ENCODE data around the gene RPS6KA2. TPM values are rescaled to one million over a fixed set of nuclear protein-coding genes. Genes with fewer than 3 reads are reported as not detected.

RPS6KA2 gene
- total and polyA plus RNA-seq, 2 donors (not counting 3 experiments of a cell fraction or from before 2014, with no cell fraction given), result 54.5 to 75.8 TPM

DNA sequence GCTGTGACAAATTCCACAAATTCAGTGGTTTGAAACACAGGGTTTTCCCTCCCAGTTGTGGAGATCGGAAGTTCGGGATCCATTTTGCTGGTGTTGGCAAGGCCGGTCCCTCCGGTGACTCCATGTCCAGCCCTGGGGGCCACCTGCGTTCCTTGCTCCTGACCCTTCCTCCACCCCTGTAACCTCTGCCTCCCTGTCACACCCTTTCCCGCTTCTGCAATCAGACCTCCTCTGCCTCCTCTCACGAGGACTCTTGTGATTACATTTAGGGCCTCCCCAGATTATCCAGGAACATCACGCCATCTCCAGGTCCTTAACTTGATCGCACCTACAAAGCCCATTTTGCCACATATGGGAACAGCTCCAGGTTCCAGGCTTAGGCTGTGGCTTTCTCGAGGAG, 12.5 kb downstream of the RPS6KA2 start:
- TF ChIP-seq FOS (IDR thresholded peaks at IDR 0.05; ENCODE audit: borderline replicate concordance, insufficient read depth, low read length) (no peak), POLR2A (IDR thresholded peaks at IDR 0.05; ENCODE audit: low read depth, low read length) (no peak), MYC (IDR thresholded peaks at IDR 0.05; ENCODE audit: low read depth, low read length) (no peak), MAX (IDR thresholded peaks at IDR 0.05; ENCODE audit: insufficient read depth, insufficient read length) (no peak), CTCF (IDR thresholded peaks at IDR 0.05; ENCODE audit: extremely low read depth in 1 of 2, insufficient read depth in 1 of 2, low read depth in 1 of 2, low read length in 2 of 2) (no peak)
- ChIA-PET POLR2A (no interaction called here), CTCF (interaction anchor here (1.9 kb wide), 1 partner anchor 12 kb away, joined by 7 read pairs; the partner anchor contains the start of gene RPS6KA2)
- H3K4me3 ChIP-seq (replicated peaks in 1 of 3; ENCODE audit: insufficient read depth in 1 of 3, low read depth in 1 of 3, low read length in 3 of 3), result no peak overlapping the region
- H3K9ac ChIP-seq (replicated peaks; ENCODE audit: extremely low read depth, insufficient read depth, low read length), result peak overlapping the region; percentile 12
- peaks cover 32% of the 10 kb centered on the region for H3K79me2 ChIP-seq (ENCODE audit: control insufficient read depth, insufficient read depth, low read length)
- no peaks in the 10 kb centered on the region for H3K9me3 ChIP-seq (replicated peaks; ENCODE audit: control insufficient read depth, insufficient read depth, low read length)
- peak overlapping the region; percentile 9 for H3K4me2 ChIP-seq (ENCODE audit: insufficient read depth, low read length)
- no peaks in the 10 kb centered on the region for H3K9me1 ChIP-seq (replicated peaks; ENCODE audit: control insufficient read depth, extremely low read depth, insufficient read depth, low read length)
- FAIRE-seq (no peak), DNase-seq (ENCODE audit: low read depth, low spot score) (no peak)
- H4K20me1 ChIP-seq (replicated peaks; ENCODE audit: control insufficient read depth, extremely low read depth, insufficient read depth, low read length), result no peaks in the 10 kb centered on the region
- BruUV-seq (replicated peaks), result no TSS peak
- dilution Hi-C loops (cut with MboI; ENCODE audit: extremely low pct_ligation_motif_present, low sequenced_read_pairs) (no loop called here), intact Hi-C loops (cut with micrococcal nuclease) (no loop called here)
- peaks cover 34% of the 10 kb centered on the region for H3K4me1 ChIP-seq (ENCODE audit: control insufficient read depth, extremely low read depth, insufficient read depth, low read length)
- no peaks in the 10 kb centered on the region for H3K27me3 ChIP-seq (ENCODE audit: control insufficient read depth in 2 of 2, insufficient read depth in 2 of 2, low read length in 2 of 2)
- H3K27ac ChIP-seq (ENCODE audit: insufficient read depth, low read depth, low read length), result peak overlapping the region; percentile 58
- peaks cover 0 to 10% of the 10 kb centered on the region in 2 experiments for H3K36me3 ChIP-seq (ENCODE audit: control insufficient read depth in 2 of 2, extremely low read depth in 1 of 2, insufficient read depth in 2 of 2, low read length in 2 of 2)
- no peak overlapping the region for H2AFZ ChIP-seq (ENCODE audit: low read depth, low read length)

DNA sequence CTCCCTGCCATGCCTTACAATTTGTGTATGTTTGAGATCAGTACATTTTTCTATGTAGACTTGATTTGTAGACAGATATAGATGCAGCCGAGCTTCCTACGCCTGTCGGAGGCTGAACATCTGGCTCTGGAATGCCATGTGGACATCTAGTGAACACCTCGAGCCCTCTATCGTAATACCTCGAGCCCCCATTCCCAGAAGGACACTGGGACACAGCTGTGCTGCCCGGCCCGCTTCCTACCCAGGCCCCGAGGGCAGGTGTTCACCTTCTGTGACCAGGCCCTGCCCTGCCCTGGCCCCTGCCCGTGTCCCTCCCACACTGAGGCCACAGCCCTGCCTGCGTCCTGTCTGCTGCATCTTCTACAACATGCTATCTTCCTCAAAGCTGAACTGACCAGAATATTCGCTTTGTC, 12.9 kb downstream of the RPS6KA2 start:
- intact Hi-C loops (cut with micrococcal nuclease) (no loop called here), dilution Hi-C loops (cut with MboI; ENCODE audit: extremely low pct_ligation_motif_present, low sequenced_read_pairs) (no loop called here)
- peaks cover 29% of the 10 kb centered on the region for H3K79me2 ChIP-seq (ENCODE audit: control insufficient read depth, insufficient read depth, low read length)
- ChIA-PET CTCF (interaction anchor here (1.9 kb wide), 1 partner anchor 13 kb away, joined by 7 read pairs; the partner anchor contains the start of gene RPS6KA2), POLR2A (no interaction called here)
- peaks cover 33% of the 10 kb centered on the region for H3K4me1 ChIP-seq (ENCODE audit: control insufficient read depth, extremely low read depth, insufficient read depth, low read length)
- H4K20me1 ChIP-seq (replicated peaks; ENCODE audit: control insufficient read depth, extremely low read depth, insufficient read depth, low read length), result no peaks in the 10 kb centered on the region
- H3K4me3 ChIP-seq (replicated peaks in 1 of 3; ENCODE audit: insufficient read depth in 1 of 3, low read depth in 1 of 3, low read length in 3 of 3), result no peak overlapping the region
- H3K27me3 ChIP-seq (ENCODE audit: control insufficient read depth in 2 of 2, insufficient read depth in 2 of 2, low read length in 2 of 2), result no peaks in the 10 kb centered on the region
- peak overlapping the region; percentile 58 for H3K27ac ChIP-seq (ENCODE audit: insufficient read depth, low read depth, low read length)
- H3K36me3 ChIP-seq (ENCODE audit: control insufficient read depth in 2 of 2, extremely low read depth in 1 of 2, insufficient read depth in 2 of 2, low read length in 2 of 2), result peaks cover 0 to 10% of the 10 kb centered on the region in 2 experiments
- no peak for FAIRE-seq
- H3K9ac ChIP-seq (replicated peaks; ENCODE audit: extremely low read depth, insufficient read depth, low read length), result no peak overlapping the region
- no peak overlapping the region for H3K4me2 ChIP-seq (ENCODE audit: insufficient read depth, low read length)
- DNase-seq (ENCODE audit: low read depth, low spot score), result no peak
- BruUV-seq (replicated peaks), result no TSS peak
- H2AFZ ChIP-seq (ENCODE audit: low read depth, low read length), result no peak overlapping the region
- no peaks in the 10 kb centered on the region for H3K9me1 ChIP-seq (replicated peaks; ENCODE audit: control insufficient read depth, extremely low read depth, insufficient read depth, low read length)
- no peak for TF ChIP-seq JUN (IDR thresholded peaks at IDR 0.05; ENCODE audit: borderline replicate concordance, insufficient read depth, insufficient read length, low read depth)
- no peak for TF ChIP-seq MYC (IDR thresholded peaks at IDR 0.05; ENCODE audit: low read depth, low read length)
- no peak for TF ChIP-seq GATA2 (IDR thresholded peaks at IDR 0.05; ENCODE audit: insufficient read depth, insufficient read length, low read depth, low read length)
- TF ChIP-seq POLR2A (IDR thresholded peaks at IDR 0.05; ENCODE audit: low read depth, low read length), result no peak
- no peak for TF ChIP-seq FOS (IDR thresholded peaks at IDR 0.05; ENCODE audit: borderline replicate concordance, insufficient read depth, low read length)
- TF ChIP-seq POLR2AphosphoS5 (IDR thresholded peaks at IDR 0.05; ENCODE audit: insufficient read depth, low read depth, low read length), result no peak
- no peak for TF ChIP-seq CTCF (IDR thresholded peaks at IDR 0.05; ENCODE audit: extremely low read depth in 1 of 2, insufficient read depth in 1 of 2, low read depth in 1 of 2, low read length in 2 of 2)
- no peak for TF ChIP-seq EZH2 (IDR thresholded peaks at IDR 0.05; ENCODE audit: borderline replicate concordance, low read depth, low read length, severe bottlenecking)
- TF ChIP-seq MAX (IDR thresholded peaks at IDR 0.05; ENCODE audit: insufficient read depth, insufficient read length), result no peak
- H3K9me3 ChIP-seq (replicated peaks; ENCODE audit: control insufficient read depth, insufficient read depth, low read length), result no peaks in the 10 kb centered on the region

All from endothelial cell of umbilical vein (primary cell).